GM23248 (cell line): ENCODE measurements around the gene DENND2C.

Experiments used
- EZH2 ChIP-seq: fragments of 200-600 bp; sonication (generic); IDR thresholded peaks from 2 replicates; pipeline ENCODE4 v1.6.1; 2018; ENCODE audit warnings: antibody characterized with exemption, mild to moderate bottlenecking; ENCODE audit not compliant: insufficient read depth, poor library complexity, severe bottlenecking
- EZH2phosphoT487 ChIP-seq: fragments of 200-600 bp; sonication (generic); IDR thresholded peaks from 2 replicates; pipeline ENCODE4 v1.6.1; 2018; ENCODE audit warnings: antibody characterized with exemption, moderate library complexity, mild to moderate bottlenecking, low read depth; ENCODE audit not compliant: insufficient read depth

- no peak for TF ChIP-seq EZH2
- no peak for TF ChIP-seq EZH2phosphoT487
Measured at GRCh38 chr1:114609826-114610225, 60.0 kb downstream of the DENND2C start.
